Measurements from ENCODE around the gene MCTP1. TPM values are rescaled to one million over a fixed set of nuclear protein-coding genes. Genes with fewer than 3 reads are reported as not detected.

Gene MCTP1
- total and polyA plus RNA-seq, 2 of the 8 experiments (the other 6 are each of a cell fraction or from before 2014, with no cell fraction given): 0.56 to 3.4 TPM

- no peaks in the 10 kb centered on the region for H3K79me1 ChIP-seq (ENCODE audit: low read depth, low read length)
- ChIA-PET CTCF (ENCODE audit: partially characterized antibody) (no interaction called here), POLR2A (ENCODE audit: partially characterized antibody) (no interaction called here)
- no peak overlapping the region for H4K8ac ChIP-seq (ENCODE audit: extremely low read depth, insufficient read depth, low read length)
- no peaks in the 10 kb centered on the region for H4K20me1 ChIP-seq (replicated peaks in 1 of 2; ENCODE audit: control insufficient read depth in 1 of 2, insufficient read depth in 2 of 2, low read length in 2 of 2)
- no peak overlapping the region for H3K4me3 ChIP-seq (ENCODE audit: extremely low read depth in 1 of 4, insufficient read depth in 2 of 4, low read depth in 3 of 4, low read length in 4 of 4)
- no peak overlapping the region for H2BK15ac ChIP-seq (ENCODE audit: low read length)
- H3K23me2 ChIP-seq (ENCODE audit: low read depth, low read length): no peaks in the 10 kb centered on the region; the same call in 1 of the 2 replicates
- no peak overlapping the region for H3K56ac ChIP-seq (replicated peaks; ENCODE audit: insufficient read length, low read depth, low read length)
- no peak overlapping the region for H3K23ac ChIP-seq (ENCODE audit: insufficient read length)
- H4K5ac ChIP-seq (ENCODE audit: insufficient read length, low read depth, low read length): no peak overlapping the region
- no peak overlapping the region for H4K91ac ChIP-seq (replicated peaks; ENCODE audit: insufficient read length, low read length)
- DNase-seq (ENCODE audit: low read depth in 1 of 2, low spot score in 2 of 2) (no peak), FAIRE-seq (no peak)
- H2AFZ ChIP-seq (ENCODE audit: low read length): no peak overlapping the region
- peaks cover 0 to 7% (median 1%) of the 10 kb centered on the region in 4 experiments; a peak in 2 of 7 replicates for H3K4me1 ChIP-seq (replicated peaks in 1 of 4; ENCODE audit: control insufficient read depth in 3 of 4, insufficient read depth in 4 of 4, low read length in 3 of 4)
- no peak overlapping the region for H3K4ac ChIP-seq (replicated peaks; ENCODE audit: insufficient read length, low read depth, low read length)
- no peaks in the 10 kb centered on the region for H3K27me3 ChIP-seq (replicated peaks in 1 of 4; ENCODE audit: control insufficient read depth in 3 of 4, extremely low read depth in 1 of 4, insufficient read depth in 3 of 4, low read length in 3 of 4)
- no peak overlapping the region for H3K18ac ChIP-seq (ENCODE audit: extremely low read depth, low read length)
- H3K4me2 ChIP-seq (ENCODE audit: insufficient read depth in 1 of 2, low read depth in 2 of 2, low read length in 2 of 2): no peak overlapping the region
- no peak overlapping the region for H2BK20ac ChIP-seq (ENCODE audit: low read length)
- no peaks in the 10 kb centered on the region for H3K79me2 ChIP-seq (ENCODE audit: control insufficient read depth in 1 of 2, insufficient read depth in 2 of 2, low read length in 2 of 2)
- no peak overlapping the region for H2BK5ac ChIP-seq (ENCODE audit: low read depth, low read length)
- no peaks in the 10 kb centered on the region for H3K9me3 ChIP-seq (ENCODE audit: insufficient read depth in 2 of 2, low read depth in 1 of 2, low read length in 1 of 2)
- H2BK12ac ChIP-seq (ENCODE audit: low read depth, low read length): no peak overlapping the region
- H3K14ac ChIP-seq (ENCODE audit: insufficient read length): no peak overlapping the region
- no peaks in the 10 kb centered on the region for H3K36me3 ChIP-seq (ENCODE audit: control insufficient read depth in 2 of 4, insufficient read depth in 4 of 4, low read length in 3 of 4)
- no peak overlapping the region for H3K27ac ChIP-seq (ENCODE audit: low read depth, low read length)
- H2AK5ac ChIP-seq (ENCODE audit: low read depth, low read length): no peak overlapping the region
- H2BK120ac ChIP-seq (replicated peaks; ENCODE audit: low read depth, low read length): no peak overlapping the region
- no peak overlapping the region for H3K9ac ChIP-seq (replicated peaks in 1 of 4; ENCODE audit: extremely low read depth in 1 of 4, low read depth in 3 of 4, low read length in 3 of 4)
- TF ChIP-seq SIN3A (conservative IDR thresholded peaks at IDR 0.05 in 1 of 2, IDR thresholded peaks at IDR 0.05 in 1 of 2; ENCODE audit: low read depth in 1 of 2, low read length in 2 of 2) (no peak), SP2 (IDR thresholded peaks at IDR 0.05; ENCODE audit: low read length) (no peak), HDAC6 (IDR thresholded peaks at IDR 0.05; ENCODE audit: low read depth, low read length) (no peak), POLR2A (IDR thresholded peaks at IDR 0.05; ENCODE audit: control extremely low read depth in 1 of 2, low read depth in 2 of 2, low read length in 2 of 2) (no peak), ATF2 (IDR thresholded peaks at IDR 0.05; ENCODE audit: low read length) (no peak), TEAD4 (IDR thresholded peaks at IDR 0.05; ENCODE audit: low read depth, low read length) (no peak), HDAC2 (IDR thresholded peaks at IDR 0.05; ENCODE audit: borderline replicate concordance in 1 of 2, low read depth in 2 of 2, low read length in 2 of 2) (no peak), TBP (IDR thresholded peaks at IDR 0.05; ENCODE audit: low read depth, low read length) (no peak), KDM5A (IDR thresholded peaks at IDR 0.05; ENCODE audit: low read length) (no peak), USF2 (IDR thresholded peaks at IDR 0.05; ENCODE audit: low read length) (no peak), SRF (IDR thresholded peaks at IDR 0.05; ENCODE audit: low read depth, low read length) (no peak), ASH2L (IDR thresholded peaks at IDR 0.05; ENCODE audit: low read length) (no peak), NRF1 (IDR thresholded peaks at IDR 0.05; ENCODE audit: low read depth, low read length) (no peak), BACH1 (IDR thresholded peaks at IDR 0.05; ENCODE audit: low read length) (no peak)
Measured at GRCh38 chr5:95080030-95080429, 204.9 kb downstream of the MCTP1 start.

Data from H1 (cell line).